T47D (cell line): Measurements from ENCODE around the gene TRIM47.
A peak's percentile ranks its signal among the peaks of the same experiment; 100 is the strongest.

Experiments
- DNase-seq, 2 experiments: peaks; one replicate each; pipeline versions ENCODE4 v3.0.0 to v3.0.0-alpha.2; 2011 to 2012; ENCODE audit warnings: low read depth in 1 of 2, low spot score in 1 of 2
- JUND ChIP-seq: IDR thresholded peaks from 2 replicates; pipeline ENCODE4 v1.6.1; 2012; ENCODE audit warnings: low read depth
- in situ Hi-C: cut with HindIII; loops from 2 replicates; pipeline ENCODE4 v1.10.0; 2016; ENCODE audit warnings: low sequenced_read_pairs, low pct_unique_long_range_greater_than_20kb

Gene TRIM47

GRCh38 chr17:75878174-75878998 is at the start of gene TRIM47:
TRIM47 (minus strand) TSS chr17:75878581; CDS start chr17:75878548, 33 bp downstream.
- in situ Hi-C loops: no loop called here
- no peak for TF ChIP-seq JUND
- DNase-seq: peak; percentile 78 to 79

- in situ Hi-C loops: no loop called here
- DNase-seq: peak in 1 of 2 experiments; percentile 47
- no peak for TF ChIP-seq JUND
These were observed 49.0 kb upstream of the TRIM47 start for GRCh38 chr17:75927286-75927922.

GRCh38 chr17:75926456-75926855 is 48.1 kb upstream of the TRIM47 start:
- in situ Hi-C loops: no loop called here
- no peak for DNase-seq
- TF ChIP-seq JUND: no peak

GRCh38 chr17:75925912-75926311 is 47.5 kb upstream of the TRIM47 start:
- DNase-seq: no peak
- TF ChIP-seq JUND: no peak
- in situ Hi-C loops: no loop called here

GRCh38 chr17:75925103-75925502 is 46.7 kb upstream of the TRIM47 start:
- DNase-seq: no peak
- no peak for TF ChIP-seq JUND
- in situ Hi-C loops: no loop called here

GRCh38 chr17:75922963-75923874 is 44.8 kb upstream of the TRIM47 start:
- TF ChIP-seq JUND: no peak
- in situ Hi-C loops: no loop called here
- DNase-seq: no peak

GRCh38 chr17:75922173-75922961 is 44.0 kb upstream of the TRIM47 start:
- in situ Hi-C loops: no loop called here
- no peak for TF ChIP-seq JUND
- DNase-seq: no peak

- no peak for TF ChIP-seq JUND
- in situ Hi-C loops: no loop called here
- DNase-seq: no peak
These were observed 43.2 kb upstream of the TRIM47 start for GRCh38 chr17:75921596-75921995.

- no peak for DNase-seq
- in situ Hi-C loops: no loop called here
- TF ChIP-seq JUND: no peak
These were observed 41.7 kb upstream of the TRIM47 start for GRCh38 chr17:75920045-75920560.

GRCh38 chr17:75919611-75920010 is 41.2 kb upstream of the TRIM47 start:
- DNase-seq: no peak
- in situ Hi-C loops: no loop called here
- no peak for TF ChIP-seq JUND

- DNase-seq: no peak
- in situ Hi-C loops: no loop called here
- no peak for TF ChIP-seq JUND
These were observed 39.6 kb upstream of the TRIM47 start for GRCh38 chr17:75917917-75918445.
